Loucy (cell line): Measurements from ENCODE around the gene ASPG.

Experiments used
- H2AFZ ChIP-seq: fragments of 200-600 bp; sonication (generic); 2 replicates; pipeline ENCODE4 v1.6.0; 2016; ENCODE audit warnings: antibody characterized with exemption, mild to moderate bottlenecking, low read length, moderate library complexity
- H3F3A ChIP-seq: fragments of 200-600 bp; 2 replicates; pipeline ENCODE4 v1.6.0; 2016; ENCODE audit warnings: antibody characterized with exemption, low read depth, mild to moderate bottlenecking
- H3K27me3 ChIP-seq: fragments of 200-600 bp; sonication (generic); 2 replicates; pipeline ENCODE4 v1.6.1; 2014; ENCODE audit warnings: low read length, mild to moderate bottlenecking; ENCODE audit not compliant: insufficient read depth, poor library complexity, severe bottlenecking
- H3K36me3 ChIP-seq: fragments of 200-600 bp; sonication (generic); 2 replicates; pipeline ENCODE4 v1.6.1; 2016; ENCODE audit warnings: low read length; ENCODE audit not compliant: insufficient read depth
- H3K4me1 ChIP-seq: fragments of 200-600 bp; sonication (generic); 2 replicates; pipeline ENCODE4 v1.5.1; 2014; ENCODE audit warnings: low read length, mild to moderate bottlenecking; ENCODE audit not compliant: insufficient read depth, poor library complexity, severe bottlenecking
- H3K4me2 ChIP-seq: fragments of 200-600 bp; sonication (generic); 2 replicates; pipeline ENCODE4 v1.6.0; 2014; ENCODE audit warnings: antibody characterized with exemption, low read length, low read depth, mild to moderate bottlenecking; ENCODE audit not compliant: poor library complexity, severe bottlenecking
- H3K4me3 ChIP-seq: fragments of 200-600 bp; sonication (generic); 2 replicates; pipeline ENCODE4 v1.5.1; 2014; ENCODE audit warnings: low read length, mild to moderate bottlenecking, mixed read lengths; ENCODE audit not compliant: poor library complexity, severe bottlenecking
- H3K79me2 ChIP-seq: fragments of 200-600 bp; sonication (generic); 2 replicates; pipeline ENCODE4 v1.6.1; 2014; ENCODE audit warnings: low read length; ENCODE audit not compliant: insufficient read depth
- H3K9ac ChIP-seq: fragments of 200-600 bp; sonication (generic); 2 replicates; pipeline ENCODE4 v1.6.0; 2014; ENCODE audit warnings: mild to moderate bottlenecking, low read depth, low read length, moderate library complexity; ENCODE audit not compliant: poor library complexity, severe bottlenecking
- H3K9me2 ChIP-seq: fragments of 200-600 bp; sonication (generic); replicated peaks from 2 replicates; pipeline ENCODE4 v1.6.1; 2016; ENCODE audit warnings: low read depth, low read length, mixed read lengths
- H3K9me3 ChIP-seq: fragments of 200-600 bp; sonication (generic); 2 replicates; pipeline ENCODE4 v1.6.1; 2014; ENCODE audit warnings: mild to moderate bottlenecking, antibody characterized with exemption, low read length, low read depth; ENCODE audit not compliant: insufficient read depth
- H4K20me1 ChIP-seq: fragments of 200-600 bp; sonication (generic); 2 replicates; pipeline ENCODE4 v1.6.0; 2014; ENCODE audit warnings: antibody characterized with exemption, low read length, mild to moderate bottlenecking; ENCODE audit not compliant: insufficient read depth, poor library complexity, severe bottlenecking
- EZH2phosphoT487 ChIP-seq: fragments of 200-600 bp; IDR thresholded peaks from 2 replicates; pipeline ENCODE4 v1.6.1; 2018; ENCODE audit warnings: antibody characterized with exemption, mild to moderate bottlenecking, moderate library complexity, borderline replicate concordance
- TF ChIP-seq, protein P1 (sequence below): fragments of 200-600 bp; sonication (generic); conservative IDR thresholded peaks from 2 replicates; pipeline ENCODE4 v1.5.1; 2014; ENCODE audit warnings: mild to moderate bottlenecking, antibody characterized with exemption, low read length

ASPG gene

DNA sequence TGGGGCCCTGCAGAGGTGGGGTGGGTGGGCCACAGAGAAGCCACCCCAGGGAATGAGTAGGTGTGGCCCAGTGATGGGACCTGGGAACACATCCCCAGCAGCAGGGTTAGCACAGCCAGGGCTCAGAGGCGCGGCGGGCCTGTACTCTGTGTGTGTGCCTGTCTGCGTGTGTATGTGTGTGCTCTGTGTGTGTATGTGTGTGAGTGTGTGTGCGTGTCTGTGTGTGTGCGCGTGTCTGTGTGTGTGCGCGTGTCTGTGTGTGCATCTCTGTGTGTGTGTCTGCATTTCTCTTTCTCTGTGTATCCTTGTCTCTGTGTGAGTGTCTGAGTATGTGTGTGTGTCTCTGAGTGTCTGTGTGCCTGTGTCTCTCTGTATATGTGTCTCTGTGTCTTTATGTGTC is 79.0 kb downstream of the ASPG start:
- Histone ChIP-seq H3K79me2 (no peaks in the 10 kb centered on the region), H3K4me3 (no peak overlapping the region), H3K36me3 (no peaks in the 10 kb centered on the region), H3K9ac (no peak overlapping the region), H2AFZ (no peak overlapping the region), H3K9me3 (no peaks in the 10 kb centered on the region), H3K4me2 (no peak overlapping the region), H3K4me1 (no peaks in the 10 kb centered on the region), H3F3A (no peaks in the 10 kb centered on the region), H4K20me1 (no peaks in the 10 kb centered on the region), H3K27me3 (no peaks in the 10 kb centered on the region), H3K9me2 (no peaks in the 10 kb centered on the region)
- no peak for TF ChIP-seq EZH2phosphoT487
- TF ChIP-seq, protein P1, sequence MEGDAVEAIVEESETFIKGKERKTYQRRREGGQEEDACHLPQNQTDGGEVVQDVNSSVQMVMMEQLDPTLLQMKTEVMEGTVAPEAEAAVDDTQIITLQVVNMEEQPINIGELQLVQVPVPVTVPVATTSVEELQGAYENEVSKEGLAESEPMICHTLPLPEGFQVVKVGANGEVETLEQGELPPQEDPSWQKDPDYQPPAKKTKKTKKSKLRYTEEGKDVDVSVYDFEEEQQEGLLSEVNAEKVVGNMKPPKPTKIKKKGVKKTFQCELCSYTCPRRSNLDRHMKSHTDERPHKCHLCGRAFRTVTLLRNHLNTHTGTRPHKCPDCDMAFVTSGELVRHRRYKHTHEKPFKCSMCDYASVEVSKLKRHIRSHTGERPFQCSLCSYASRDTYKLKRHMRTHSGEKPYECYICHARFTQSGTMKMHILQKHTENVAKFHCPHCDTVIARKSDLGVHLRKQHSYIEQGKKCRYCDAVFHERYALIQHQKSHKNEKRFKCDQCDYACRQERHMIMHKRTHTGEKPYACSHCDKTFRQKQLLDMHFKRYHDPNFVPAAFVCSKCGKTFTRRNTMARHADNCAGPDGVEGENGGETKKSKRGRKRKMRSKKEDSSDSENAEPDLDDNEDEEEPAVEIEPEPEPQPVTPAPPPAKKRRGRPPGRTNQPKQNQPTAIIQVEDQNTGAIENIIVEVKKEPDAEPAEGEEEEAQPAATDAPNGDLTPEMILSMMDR, result no peak
